Measurements from ENCODE around the gene CELF2. TPM values are rescaled to one million over a fixed set of nuclear protein-coding genes. Genes with fewer than 3 reads are reported as not detected.

Gene CELF2
- total RNA-seq, 3 donors from 2014 or later (not counting 1 experiment from before 2014, with no cell fraction given): 282 to 298 (median 295) TPM

GRCh38 chr10:11176746-11177145 is 159.1 kb downstream of the CELF2 start:
- Mint-ChIP-seq H3K4me3 (no peak overlapping the region), H3K4me1 (peaks cover 10 to 96% of the 10 kb centered on the region in 2 donors), H3K36me3 (peaks cover 21% of the 10 kb centered on the region), H3K27ac (no peak overlapping the region), H3K27me3 (ENCODE audit: low read depth in 2 of 2) (no peaks in the 10 kb centered on the region), H3K9me3 (no peaks in the 10 kb centered on the region)
- intact Hi-C loops (cut with micrococcal nuclease): loop anchor here (5.0 kb wide), 1 partner anchor 51 kb away; no protein-coding TSS in a partner anchor
- 12% methylated on average over 3 of the region's 7 CpGs for WGBS (ENCODE audit: insufficient coverage)
- TF ChIP-seq CTCF (IDR thresholded peaks at IDR 0.05): no peak
- ATAC-seq (peak; percentile 19 to 33 (median 24)), DNase-seq (peak in 1 of 2 donors; percentile 67)
- Histone ChIP-seq H3K4me1 (ENCODE audit: control insufficient read depth, insufficient read depth, low read length) (peaks cover 93% of the 10 kb centered on the region), H3K9me3 (ENCODE audit: control insufficient read depth, insufficient read depth, low read length) (no peaks in the 10 kb centered on the region), H3K4me3 (ENCODE audit: low read length) (peak overlapping the region; percentile 12), H3K27me3 (ENCODE audit: control insufficient read depth, insufficient read depth, low read length) (no peaks in the 10 kb centered on the region), H3K27ac (ENCODE audit: low read length) (peak overlapping the region; percentile 86), H3K36me3 (ENCODE audit: control insufficient read depth, insufficient read depth, low read length) (peaks cover 75% of the 10 kb centered on the region)

GRCh38 chr10:11177381-11177780 is 159.7 kb downstream of the CELF2 start:
- H3K4me1 Mint-ChIP-seq: peaks cover 17 to 100% of the 10 kb centered on the region in 2 donors
- no peak for DNase-seq
- Histone ChIP-seq H3K36me3 (ENCODE audit: control insufficient read depth, insufficient read depth, low read length) (peaks cover 76% of the 10 kb centered on the region), H3K9me3 (ENCODE audit: control insufficient read depth, insufficient read depth, low read length) (no peaks in the 10 kb centered on the region), H3K4me1 (ENCODE audit: control insufficient read depth, insufficient read depth, low read length) (peaks cover 91% of the 10 kb centered on the region), H3K4me3 (ENCODE audit: low read length) (no peak overlapping the region), H3K27me3 (ENCODE audit: control insufficient read depth, insufficient read depth, low read length) (no peaks in the 10 kb centered on the region), H3K27ac (ENCODE audit: low read length) (peak overlapping the region; percentile 86)
- H3K4me3 Mint-ChIP-seq: no peak overlapping the region
- H3K27ac Mint-ChIP-seq: no peak overlapping the region
- H3K27me3 Mint-ChIP-seq (ENCODE audit: low read depth in 2 of 2): no peaks in the 10 kb centered on the region
- no peak for TF ChIP-seq CTCF (IDR thresholded peaks at IDR 0.05)
- intact Hi-C loops (cut with micrococcal nuclease): loop anchor here (5.0 kb wide), 1 partner anchor 50 kb away; no protein-coding TSS in a partner anchor
- WGBS (ENCODE audit: insufficient coverage): 8% methylated on average over 1 of the region's 1 CpG
- peaks cover 27% of the 10 kb centered on the region for H3K36me3 Mint-ChIP-seq
- ATAC-seq: no peak
- H3K9me3 Mint-ChIP-seq: no peaks in the 10 kb centered on the region

- intact Hi-C loops (cut with micrococcal nuclease): loop anchor here (1.0 to 5.0 kb wide), 5 partner anchors 15 to 59 kb away; no protein-coding TSS in a partner anchor
- no peaks in the 10 kb centered on the region for H3K9me3 Mint-ChIP-seq
- peaks cover 23 to 100% of the 10 kb centered on the region in 2 donors for H3K4me1 Mint-ChIP-seq
- no peak overlapping the region for H3K4me3 Mint-ChIP-seq
- peaks cover 32% of the 10 kb centered on the region for H3K36me3 Mint-ChIP-seq
- H3K4me3 ChIP-seq (ENCODE audit: low read length): no peak overlapping the region
- H3K9me3 ChIP-seq (ENCODE audit: control insufficient read depth, insufficient read depth, low read length): no peaks in the 10 kb centered on the region
- no peak for TF ChIP-seq CTCF (IDR thresholded peaks at IDR 0.05)
- peaks cover 91% of the 10 kb centered on the region for H3K4me1 ChIP-seq (ENCODE audit: control insufficient read depth, insufficient read depth, low read length)
- H3K36me3 ChIP-seq (ENCODE audit: control insufficient read depth, insufficient read depth, low read length): peaks cover 76% of the 10 kb centered on the region
- ATAC-seq (peak; percentile 11 to 43 (median 16)), DNase-seq (peak; percentile 48 to 62)
- H3K27ac ChIP-seq (ENCODE audit: low read length): peak overlapping the region; percentile 86
- H3K27ac Mint-ChIP-seq: no peak overlapping the region
- no peaks in the 10 kb centered on the region for H3K27me3 ChIP-seq (ENCODE audit: control insufficient read depth, insufficient read depth, low read length)
- H3K27me3 Mint-ChIP-seq (ENCODE audit: low read depth in 2 of 2): no peaks in the 10 kb centered on the region
- WGBS (ENCODE audit: insufficient coverage): 22% methylated on average over 18 of the region's 18 CpGs
Observed at GRCh38 chr10:11177926-11178471, 160.3 kb downstream of the CELF2 start.
